Upper lobe of left lung (tissue), 4 donors: ENCODE data around the gene ROR2.

Source experiments
- EP300 ChIP-seq, 4 donors: sonication (generic); formaldehyde crosslinking; IDR thresholded peaks; one replicate each; pipeline ENCODE4 v1.5.1; 2017; ENCODE audit warnings: antibody characterized with exemption in 4 of 4, control low read depth in 2 of 4
- POLR2A ChIP-seq, 4 donors: fragments of 450-650 bp; IDR thresholded peaks; one replicate each; pipeline ENCODE4 v1.5.1; 2016 to 2017; ENCODE audit warnings: antibody characterized with exemption in 4 of 4, mild to moderate bottlenecking in 2 of 4
- POLR2AphosphoS5 ChIP-seq, 2 donors: sonication (generic); formaldehyde crosslinking; IDR thresholded peaks; one replicate each; pipeline ENCODE4 v1.5.1; 2017; ENCODE audit warnings: antibody characterized with exemption in 2 of 2
- TF ChIP-seq, protein P1 (sequence below), 6 experiments: fragments of 450-650 bp in 4 of 6; fragments of 200-600 bp in 2 of 6; sonication (generic) in 2 of 6; IDR thresholded peaks; one replicate each; pipeline ENCODE4 v1.5.1; 2016 to 2019; ENCODE audit warnings: antibody characterized with exemption in 6 of 6

DNA sequence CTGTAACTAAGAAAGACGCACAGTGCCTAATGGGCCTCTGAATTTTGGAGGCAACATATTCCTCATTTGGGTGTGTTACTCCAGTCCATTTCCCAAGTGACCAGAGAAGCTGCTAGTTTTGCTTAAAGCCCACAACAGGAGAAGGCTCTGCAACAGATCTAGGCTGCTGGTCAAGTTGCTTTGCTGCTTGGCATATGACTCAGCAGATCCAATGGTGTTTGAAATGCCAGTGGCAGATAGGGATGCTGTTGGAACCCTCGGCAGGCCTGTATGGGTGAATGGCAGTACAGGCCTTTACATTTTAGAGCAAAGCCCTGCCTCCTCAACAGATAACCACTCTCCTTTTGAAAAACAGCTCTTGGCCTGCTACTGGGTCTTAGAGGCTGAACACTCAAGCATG lies 36.2 kb upstream of the ROR2 start:
- TF ChIP-seq, protein P1, sequence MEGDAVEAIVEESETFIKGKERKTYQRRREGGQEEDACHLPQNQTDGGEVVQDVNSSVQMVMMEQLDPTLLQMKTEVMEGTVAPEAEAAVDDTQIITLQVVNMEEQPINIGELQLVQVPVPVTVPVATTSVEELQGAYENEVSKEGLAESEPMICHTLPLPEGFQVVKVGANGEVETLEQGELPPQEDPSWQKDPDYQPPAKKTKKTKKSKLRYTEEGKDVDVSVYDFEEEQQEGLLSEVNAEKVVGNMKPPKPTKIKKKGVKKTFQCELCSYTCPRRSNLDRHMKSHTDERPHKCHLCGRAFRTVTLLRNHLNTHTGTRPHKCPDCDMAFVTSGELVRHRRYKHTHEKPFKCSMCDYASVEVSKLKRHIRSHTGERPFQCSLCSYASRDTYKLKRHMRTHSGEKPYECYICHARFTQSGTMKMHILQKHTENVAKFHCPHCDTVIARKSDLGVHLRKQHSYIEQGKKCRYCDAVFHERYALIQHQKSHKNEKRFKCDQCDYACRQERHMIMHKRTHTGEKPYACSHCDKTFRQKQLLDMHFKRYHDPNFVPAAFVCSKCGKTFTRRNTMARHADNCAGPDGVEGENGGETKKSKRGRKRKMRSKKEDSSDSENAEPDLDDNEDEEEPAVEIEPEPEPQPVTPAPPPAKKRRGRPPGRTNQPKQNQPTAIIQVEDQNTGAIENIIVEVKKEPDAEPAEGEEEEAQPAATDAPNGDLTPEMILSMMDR (IDR thresholded peaks at IDR 0.05): no peak
- TF ChIP-seq EP300 (IDR thresholded peaks at IDR 0.05) (no peak), POLR2A (IDR thresholded peaks at IDR 0.05) (no peak), POLR2AphosphoS5 (IDR thresholded peaks at IDR 0.05) (no peak)
